SK-N-SH (cell line): Measurements from ENCODE around the gene SMS.

ENCODE experiments used
- EZH2phosphoT487 ChIP-seq: fragments of 200-600 bp; sonication (generic); IDR thresholded peaks from 2 replicates; pipeline ENCODE4 v1.6.1; 2017; ENCODE audit warnings: low read depth, mixed run types, mild to moderate bottlenecking, antibody characterized with exemption, moderate library complexity, borderline replicate concordance
- GABPA ChIP-seq: IDR thresholded peaks from 2 replicates; pipeline ENCODE4 v1.4.0; 2012; ENCODE audit warnings: low read depth, mild to moderate bottlenecking
- JUND ChIP-seq: IDR thresholded peaks from 2 replicates; pipeline ENCODE4 v1.4.0; 2012
- POLR2AphosphoS5 ChIP-seq: IDR thresholded peaks from 2 replicates; pipeline ENCODE4 v1.6.1; 2012; ENCODE audit warnings: low read depth, low read length
- RFX5 ChIP-seq: IDR thresholded peaks from 2 replicates; pipeline ENCODE4 v1.6.1; 2012; ENCODE audit warnings: mild to moderate bottlenecking, improper control_type of control experiment, low read length
- TAF1 ChIP-seq: IDR thresholded peaks from 2 replicates; pipeline ENCODE4 v1.6.1; 2012; ENCODE audit warnings: low read depth, mild to moderate bottlenecking, low read length, moderate library complexity, borderline replicate concordance
- USF1 ChIP-seq: IDR thresholded peaks from 2 replicates; pipeline ENCODE4 v1.4.0; 2012; ENCODE audit warnings: low read depth, borderline replicate concordance
- TF ChIP-seq, protein P1 (sequence below): fragments of 150-350 bp; IDR thresholded peaks from 2 replicates; pipeline ENCODE4 v1.6.1; 2017; ENCODE audit warnings: antibody characterized with exemption, low read length, low read depth, borderline replicate concordance
- TF ChIP-seq, protein P2 (sequence below): fragments of 200-600 bp; sonication (generic); IDR thresholded peaks from 2 replicates; pipeline ENCODE4 v1.6.1; 2017; ENCODE audit warnings: antibody characterized with exemption, mild to moderate bottlenecking, moderate library complexity

DNA sequence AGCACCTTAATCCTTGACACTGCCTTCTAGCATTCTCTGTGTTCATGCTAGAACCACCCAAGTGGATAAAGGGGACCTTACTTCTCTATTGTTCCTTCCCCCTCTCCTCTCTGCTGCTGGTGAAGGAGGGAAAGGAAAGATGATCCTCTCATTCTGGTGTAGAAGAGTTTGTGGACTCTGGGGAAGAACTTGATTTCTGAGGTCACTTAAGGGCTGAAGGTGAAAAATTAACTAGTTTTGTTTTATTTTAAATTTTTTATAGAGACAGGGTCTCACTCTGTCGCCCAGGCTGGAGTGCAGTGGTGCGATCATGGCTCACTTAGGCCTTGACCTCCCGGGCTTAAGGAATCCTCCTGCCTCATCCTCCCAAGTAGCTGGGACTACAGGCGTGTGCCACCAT, 29.8 kb downstream of the SMS start:
- no peak for TF ChIP-seq USF1
- TF ChIP-seq, protein P1, sequence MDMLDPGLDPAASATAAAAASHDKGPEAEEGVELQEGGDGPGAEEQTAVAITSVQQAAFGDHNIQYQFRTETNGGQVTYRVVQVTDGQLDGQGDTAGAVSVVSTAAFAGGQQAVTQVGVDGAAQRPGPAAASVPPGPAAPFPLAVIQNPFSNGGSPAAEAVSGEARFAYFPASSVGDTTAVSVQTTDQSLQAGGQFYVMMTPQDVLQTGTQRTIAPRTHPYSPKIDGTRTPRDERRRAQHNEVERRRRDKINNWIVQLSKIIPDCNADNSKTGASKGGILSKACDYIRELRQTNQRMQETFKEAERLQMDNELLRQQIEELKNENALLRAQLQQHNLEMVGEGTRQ = no peak
- TF ChIP-seq, protein P2, sequence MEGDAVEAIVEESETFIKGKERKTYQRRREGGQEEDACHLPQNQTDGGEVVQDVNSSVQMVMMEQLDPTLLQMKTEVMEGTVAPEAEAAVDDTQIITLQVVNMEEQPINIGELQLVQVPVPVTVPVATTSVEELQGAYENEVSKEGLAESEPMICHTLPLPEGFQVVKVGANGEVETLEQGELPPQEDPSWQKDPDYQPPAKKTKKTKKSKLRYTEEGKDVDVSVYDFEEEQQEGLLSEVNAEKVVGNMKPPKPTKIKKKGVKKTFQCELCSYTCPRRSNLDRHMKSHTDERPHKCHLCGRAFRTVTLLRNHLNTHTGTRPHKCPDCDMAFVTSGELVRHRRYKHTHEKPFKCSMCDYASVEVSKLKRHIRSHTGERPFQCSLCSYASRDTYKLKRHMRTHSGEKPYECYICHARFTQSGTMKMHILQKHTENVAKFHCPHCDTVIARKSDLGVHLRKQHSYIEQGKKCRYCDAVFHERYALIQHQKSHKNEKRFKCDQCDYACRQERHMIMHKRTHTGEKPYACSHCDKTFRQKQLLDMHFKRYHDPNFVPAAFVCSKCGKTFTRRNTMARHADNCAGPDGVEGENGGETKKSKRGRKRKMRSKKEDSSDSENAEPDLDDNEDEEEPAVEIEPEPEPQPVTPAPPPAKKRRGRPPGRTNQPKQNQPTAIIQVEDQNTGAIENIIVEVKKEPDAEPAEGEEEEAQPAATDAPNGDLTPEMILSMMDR = no peak
- TF ChIP-seq RFX5 = no peak
- no peak for TF ChIP-seq TAF1
- no peak for TF ChIP-seq JUND
- TF ChIP-seq POLR2AphosphoS5 = no peak
- no peak for TF ChIP-seq GABPA
- TF ChIP-seq EZH2phosphoT487 = no peak
